ENCODE data around the gene LCMT2.

LCMT2 gene

GRCh38 chr15:43329960-43330779, at the start of gene LCMT2:
TSS of gene LCMT2 (minus strand) at chr15:43330573. CDS start at chr15:43330489, 84 bp downstream.
- FAIRE-seq (peak; percentile 91), DNase-seq (ENCODE audit: insufficient read length, low spot score) (peak; percentile 84)
- TF ChIP-seq POLR2A (IDR thresholded peaks at IDR 0.05; ENCODE audit: low read depth, low read length) = peak; percentile 73

GRCh38 chr15:43378601-43379000, 48.2 kb upstream of the LCMT2 start:
- no peak for TF ChIP-seq POLR2A (IDR thresholded peaks at IDR 0.05; ENCODE audit: low read depth, low read length)
- FAIRE-seq (no peak), DNase-seq (ENCODE audit: insufficient read length, low spot score) (no peak)

GRCh38 chr15:43376017-43376705, 45.8 kb upstream of the LCMT2 start:
- peak; percentile 86 for FAIRE-seq
- no peak for TF ChIP-seq POLR2A (IDR thresholded peaks at IDR 0.05; ENCODE audit: low read depth, low read length)
- DNase-seq (ENCODE audit: insufficient read length, low spot score) = no peak

GRCh38 chr15:43370975-43371974, 40.9 kb upstream of the LCMT2 start, which contains the start of the genes TUBGCP4 and ZSCAN29:
TSS of gene TUBGCP4 (plus strand) at chr15:43371101. CDS start at chr15:43371355, 254 bp downstream.
TSS of gene ZSCAN29 (minus strand) at chr15:43371043. CDS start at chr15:43369913, 1,130 bp downstream.
- DNase-seq (ENCODE audit: insufficient read length, low spot score) (peak; percentile 92), FAIRE-seq (no peak)
- TF ChIP-seq POLR2A (IDR thresholded peaks at IDR 0.05; ENCODE audit: low read depth, low read length) = peak; percentile 72

GRCh38 chr15:43370310-43370974, 40.1 kb upstream of the LCMT2 start:
- FAIRE-seq (no peak), DNase-seq (ENCODE audit: insufficient read length, low spot score) (peak; percentile 46)
- TF ChIP-seq POLR2A (IDR thresholded peaks at IDR 0.05; ENCODE audit: low read depth, low read length) = no peak

- no peak for TF ChIP-seq POLR2A (IDR thresholded peaks at IDR 0.05; ENCODE audit: low read depth, low read length)
- DNase-seq (ENCODE audit: insufficient read length, low spot score) = no peak
- FAIRE-seq = no peak
Observed at GRCh38 chr15:43361313-43361903, 31.0 kb upstream of the LCMT2 start.

- no peak for TF ChIP-seq POLR2A (IDR thresholded peaks at IDR 0.05; ENCODE audit: low read depth, low read length)
- DNase-seq (ENCODE audit: insufficient read length, low spot score) (no peak), FAIRE-seq (no peak)
Observed at GRCh38 chr15:43360821-43361220, 30.4 kb upstream of the LCMT2 start.

GRCh38 chr15:43352693-43353382, 22.5 kb upstream of the LCMT2 start:
- no peak for FAIRE-seq
- no peak for DNase-seq (ENCODE audit: insufficient read length, low spot score)
- no peak for TF ChIP-seq POLR2A (IDR thresholded peaks at IDR 0.05; ENCODE audit: low read depth, low read length)

- no peak for FAIRE-seq
- DNase-seq (ENCODE audit: insufficient read length, low spot score) = no peak
- TF ChIP-seq POLR2A (IDR thresholded peaks at IDR 0.05; ENCODE audit: low read depth, low read length) = no peak
Observed at GRCh38 chr15:43347114-43347513, 16.7 kb upstream of the LCMT2 start.

GRCh38 chr15:43346305-43346704, 15.9 kb upstream of the LCMT2 start:
- TF ChIP-seq POLR2A (IDR thresholded peaks at IDR 0.05; ENCODE audit: low read depth, low read length) = no peak
- FAIRE-seq (no peak), DNase-seq (ENCODE audit: insufficient read length, low spot score) (no peak)

- no peak for FAIRE-seq
Observed at GRCh38 chr15:43330780-43331087, 361 bp upstream of the LCMT2 start.

More at GRCh38 chr15:43330780-43331087, 361 bp upstream of the LCMT2 start:
- 0 out of 2 replicates have a peak, but pooled peaks have one; percentile 10 for TF ChIP-seq POLR2A (IDR thresholded peaks at IDR 0.05; ENCODE audit: low read depth, low read length)
- no peak for DNase-seq (ENCODE audit: insufficient read length, low spot score)

Measured in H54 (cell line).